Stimulated activated naive CD8-positive, alpha-beta T cell treated with anti-CD3 and anti-CD28 coated beads, Interleukin-15, Interleukin-2, amounts not matched to agents 100 ng/mL and 50 ng/mL, for 24 hours (primary cell): ENCODE results near the gene SERP1.

Experiments used
- H3K27ac Mint-ChIP-seq: one replicate; pipeline ENCODE4 v1.8.0; 2021; ENCODE audit warnings: mild to moderate bottlenecking, mixed read lengths
- H3K27me3 Mint-ChIP-seq: one replicate; pipeline ENCODE4 v1.8.0; 2021; ENCODE audit warnings: mixed read lengths
- H3K36me3 Mint-ChIP-seq: one replicate; pipeline ENCODE4 v1.8.0; 2021; ENCODE audit warnings: low read depth, mixed read lengths
- H3K4me1 Mint-ChIP-seq: one replicate; pipeline ENCODE4 v1.8.0; 2021; ENCODE audit warnings: low read depth, mixed read lengths
- H3K4me3 Mint-ChIP-seq: one replicate; pipeline ENCODE4 v1.8.0; 2021; ENCODE audit warnings: mild to moderate bottlenecking, mixed read lengths
- H3K9me3 Mint-ChIP-seq: one replicate; pipeline ENCODE4 v1.8.0; 2021; ENCODE audit warnings: mixed read lengths

The SERP1 gene

DNA sequence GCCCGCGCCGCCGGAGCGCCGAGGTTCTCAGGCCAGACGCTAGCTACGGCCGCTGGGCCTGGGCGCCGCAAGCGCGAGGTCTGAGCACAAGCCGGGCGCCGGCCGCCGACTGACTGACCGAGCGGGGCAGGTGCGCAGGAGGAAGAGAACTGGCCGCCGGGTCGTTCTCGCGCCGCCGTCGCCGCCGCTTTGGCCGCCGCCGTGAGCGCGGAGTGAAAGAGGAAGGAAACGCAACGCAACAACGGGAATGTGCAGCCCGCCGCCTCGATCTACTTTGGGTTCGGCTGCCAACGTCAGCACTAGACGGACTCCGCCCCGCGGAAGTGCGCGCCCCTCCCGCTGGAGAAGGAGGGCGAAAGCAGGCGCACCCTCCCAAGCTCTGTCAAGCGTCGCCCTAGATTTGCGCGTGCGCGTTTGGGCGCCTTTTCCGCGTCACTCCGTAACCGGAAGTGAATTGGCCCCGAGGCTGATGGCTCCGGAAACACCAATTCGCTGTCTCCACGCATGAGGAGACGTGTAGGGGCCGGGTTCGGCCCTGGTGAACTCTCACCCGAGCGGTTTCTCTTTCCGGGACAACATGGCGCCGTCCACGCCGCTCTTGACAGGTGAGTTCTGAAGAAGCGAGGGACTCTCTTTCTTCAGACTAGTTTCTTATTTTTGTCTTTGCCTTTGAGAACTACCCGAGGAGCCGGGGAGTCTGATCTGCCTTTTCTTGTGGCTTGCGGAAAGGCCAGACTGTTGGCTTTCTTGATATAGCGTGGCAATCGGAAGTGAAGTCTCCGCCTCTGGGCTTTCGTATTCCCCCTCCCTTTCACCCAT, at the start of gene SERP1, which contains the start of gene EIF2A:
SERP1 (minus strand) TSS at position 271 of the 819 bp plus-strand sequence. CDS start 361 bp downstream, outside the sequence.
EIF2A (plus strand) TSS at position 562 of the 819 bp plus-strand sequence; CDS start at position 578, 16 bp downstream.
- Mint-ChIP-seq H3K27ac (peak within 1 kb of the TSS; percentile 98), H3K27me3 (no peaks in the 10 kb centered on the region), H3K4me3 (peak within 1 kb of the TSS; percentile 100), H3K4me1 (peaks cover 73% of the 10 kb centered on the region), H3K9me3 (no peaks in the 10 kb centered on the region), H3K36me3 (peaks cover 73% of the 10 kb centered on the region)

DNA sequence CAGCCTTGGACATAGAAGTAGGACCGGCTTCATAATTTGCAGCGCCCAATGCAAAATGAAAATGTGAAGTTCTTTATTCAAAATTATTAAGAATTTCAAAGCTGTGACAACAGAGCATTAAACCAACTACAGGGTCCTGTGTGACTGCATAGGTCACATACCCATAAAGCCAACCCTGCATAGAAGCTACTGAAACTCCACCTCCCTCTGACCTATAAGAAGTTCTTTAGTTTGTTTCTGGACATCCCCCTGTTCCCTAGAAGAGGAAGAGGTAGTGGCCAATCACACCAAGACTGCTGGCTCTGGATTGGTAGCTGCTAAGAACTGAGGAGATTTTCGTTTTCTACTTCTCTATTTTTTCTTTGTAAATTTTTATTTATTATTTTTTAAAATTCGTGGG, 47.9 kb upstream of the SERP1 start:
- Mint-ChIP-seq H3K36me3 (no peaks in the 10 kb centered on the region), H3K27ac (no peak overlapping the region), H3K27me3 (no peaks in the 10 kb centered on the region)

DNA sequence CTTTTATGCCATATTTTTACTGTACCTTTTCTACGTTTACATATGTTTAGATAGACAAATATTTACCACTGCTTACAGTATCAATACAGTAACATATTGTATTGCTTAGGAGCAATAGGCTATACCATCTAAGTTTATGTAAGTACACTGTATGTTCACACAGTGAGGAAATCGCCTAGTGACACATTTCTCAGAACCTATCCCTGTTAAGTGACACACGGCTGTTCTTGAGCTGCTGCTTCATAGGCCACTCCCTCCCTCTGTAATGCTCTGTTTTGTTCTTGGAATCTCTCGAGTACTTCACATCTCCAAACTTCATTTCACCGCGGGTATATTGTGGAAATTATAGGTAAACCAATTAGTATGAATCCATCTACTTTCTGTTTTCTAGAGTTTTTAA, 43.5 kb upstream of the SERP1 start:
- Mint-ChIP-seq H3K4me1 (no peaks in the 10 kb centered on the region), H3K9me3 (no peaks in the 10 kb centered on the region), H3K27ac (peak overlapping the region; percentile 1), H3K36me3 (peaks cover 21% of the 10 kb centered on the region), H3K4me3 (no peak overlapping the region), H3K27me3 (no peaks in the 10 kb centered on the region)

More for the DNA sequence above, 47.9 kb upstream of the SERP1 start:
- peaks cover 9% of the 10 kb centered on the region for H3K4me1 Mint-ChIP-seq
- no peaks in the 10 kb centered on the region for H3K9me3 Mint-ChIP-seq
- H3K4me3 Mint-ChIP-seq: no peak overlapping the region

DNA sequence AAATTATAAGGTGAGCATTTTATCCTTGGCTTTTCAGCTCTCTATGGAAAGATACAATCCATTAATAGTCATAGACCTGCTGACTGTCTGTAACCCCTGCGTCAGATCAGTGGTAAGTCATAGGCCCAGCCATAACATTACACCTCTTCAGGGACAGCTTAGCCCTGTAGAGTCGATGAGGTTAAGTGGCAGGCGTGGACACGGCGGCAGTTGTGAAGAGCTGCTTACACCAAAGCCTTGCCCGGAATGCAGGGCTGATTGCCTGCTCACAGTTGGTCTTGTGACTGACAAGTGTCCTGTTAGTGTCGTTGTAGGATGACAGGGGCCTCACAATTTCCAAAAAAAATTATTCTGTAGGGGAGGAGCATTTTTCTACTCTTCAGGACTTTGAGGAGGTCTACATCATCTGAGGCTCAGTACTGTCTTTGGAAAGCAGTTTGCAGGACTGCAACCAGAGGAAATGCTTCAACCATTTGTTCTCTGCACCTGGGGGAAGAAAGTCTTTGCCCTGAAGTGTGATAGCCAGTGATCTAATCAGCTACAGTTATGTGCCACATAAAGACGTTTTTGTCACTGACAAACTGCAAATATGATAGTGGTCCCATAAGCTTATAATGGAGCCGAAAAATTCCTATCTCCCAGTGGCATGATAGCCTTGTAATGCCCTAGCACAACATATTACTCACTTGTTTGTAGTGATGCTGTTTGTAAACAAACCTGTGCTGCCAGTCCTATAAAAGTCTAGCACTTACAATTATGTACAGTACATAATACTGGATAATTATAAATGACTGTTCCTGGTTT, 41.9 kb upstream of the SERP1 start:
- Mint-ChIP-seq H3K4me3 (no peak overlapping the region), H3K36me3 (peaks cover 31% of the 10 kb centered on the region), H3K9me3 (no peaks in the 10 kb centered on the region), H3K4me1 (peaks cover under 1% of the 10 kb centered on the region), H3K27me3 (no peaks in the 10 kb centered on the region), H3K27ac (no peak overlapping the region)

DNA sequence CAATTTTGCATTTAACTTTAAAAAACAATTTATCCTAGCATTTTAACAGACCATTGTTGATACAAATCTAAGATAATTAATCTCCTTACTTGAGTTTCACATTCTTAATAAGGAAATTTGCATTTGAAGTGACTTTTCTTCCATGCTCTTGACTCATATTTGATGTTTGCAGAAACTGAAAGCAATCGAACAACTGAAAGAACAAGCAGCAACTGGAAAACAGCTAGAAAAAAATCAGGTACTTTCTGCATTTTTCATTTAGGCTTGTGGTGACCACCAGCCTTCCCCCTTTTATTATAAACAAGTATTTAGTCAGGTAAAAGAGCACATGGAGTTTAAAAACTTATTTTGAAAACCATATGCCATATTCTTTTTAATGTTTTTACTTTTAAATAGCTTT, 36.7 kb upstream of the SERP1 start:
- peak overlapping the region; percentile 79 for H3K27ac Mint-ChIP-seq
- no peaks in the 10 kb centered on the region for H3K9me3 Mint-ChIP-seq
- no peak overlapping the region for H3K4me3 Mint-ChIP-seq
- H3K4me1 Mint-ChIP-seq: peaks cover 10% of the 10 kb centered on the region
- H3K27me3 Mint-ChIP-seq: no peaks in the 10 kb centered on the region
- peaks cover 67% of the 10 kb centered on the region for H3K36me3 Mint-ChIP-seq

DNA sequence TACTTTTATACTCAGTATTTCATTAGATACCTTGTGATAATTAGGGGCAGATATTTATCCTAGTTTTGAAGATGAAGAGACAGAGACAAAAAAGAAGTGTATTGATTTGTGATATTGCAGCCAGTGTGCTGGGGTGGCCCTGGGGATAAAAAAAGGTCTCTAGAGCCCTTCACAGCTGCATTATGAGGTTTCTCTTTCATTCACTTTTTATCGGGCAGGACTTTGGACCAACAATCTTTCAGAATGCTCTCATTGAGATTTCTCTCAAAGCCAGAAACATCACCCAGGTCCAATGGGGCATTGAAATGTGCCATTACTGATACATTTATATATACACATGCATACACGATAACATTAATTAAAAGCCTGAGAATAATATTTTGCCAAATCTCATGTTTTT, 36.3 kb upstream of the SERP1 start:
- peaks cover 71% of the 10 kb centered on the region for H3K36me3 Mint-ChIP-seq
- no peaks in the 10 kb centered on the region for H3K27me3 Mint-ChIP-seq
- peaks cover 10% of the 10 kb centered on the region for H3K4me1 Mint-ChIP-seq
- peak overlapping the region; percentile 79 for H3K27ac Mint-ChIP-seq
- no peak overlapping the region for H3K4me3 Mint-ChIP-seq
- no peaks in the 10 kb centered on the region for H3K9me3 Mint-ChIP-seq

DNA sequence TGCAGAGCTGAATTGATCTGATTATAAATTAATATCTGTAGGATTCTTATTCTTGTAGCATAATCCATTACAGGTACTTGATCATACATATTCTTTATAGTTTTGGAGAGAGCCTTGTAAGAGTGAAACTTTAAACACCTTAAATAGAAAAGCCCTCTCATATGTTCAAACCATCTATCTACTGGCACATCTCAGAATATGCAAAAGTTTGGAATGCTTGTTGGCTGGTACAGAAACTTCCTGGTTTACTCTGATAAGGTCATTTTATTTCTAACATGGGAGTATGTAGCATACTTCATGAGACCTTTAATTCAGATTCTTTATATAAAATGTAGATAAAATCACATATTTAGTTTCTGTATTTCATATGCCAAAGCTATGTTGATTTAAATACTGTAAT, 34.9 kb upstream of the SERP1 start:
- Mint-ChIP-seq H3K9me3 (no peaks in the 10 kb centered on the region), H3K36me3 (peaks cover 75% of the 10 kb centered on the region), H3K27ac (no peak overlapping the region), H3K27me3 (no peaks in the 10 kb centered on the region), H3K4me3 (no peak overlapping the region), H3K4me1 (peaks cover 10% of the 10 kb centered on the region)

DNA sequence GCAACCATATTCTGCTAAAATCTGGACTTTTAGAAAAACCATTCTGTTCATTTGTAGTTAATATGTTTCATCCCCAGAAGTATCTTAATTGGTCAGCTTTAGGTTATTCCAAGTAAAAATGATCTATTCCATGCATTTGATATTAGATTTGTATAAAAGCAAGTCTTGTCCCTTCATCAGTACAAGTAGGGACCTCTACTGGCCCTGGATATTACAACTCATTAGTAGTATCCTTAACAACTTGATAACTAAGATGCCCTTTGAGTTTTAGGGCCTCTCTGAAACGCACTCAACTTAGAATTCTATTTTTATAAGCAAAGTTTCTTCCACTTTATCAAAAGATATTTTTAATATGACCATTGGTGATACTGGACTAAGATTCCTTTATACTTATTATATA, 31.6 kb upstream of the SERP1 start:
- peaks cover 81% of the 10 kb centered on the region for H3K36me3 Mint-ChIP-seq
- peaks cover 6% of the 10 kb centered on the region for H3K4me1 Mint-ChIP-seq
- no peak overlapping the region for H3K4me3 Mint-ChIP-seq
- H3K27ac Mint-ChIP-seq: no peak overlapping the region
- H3K27me3 Mint-ChIP-seq: no peaks in the 10 kb centered on the region
- no peaks in the 10 kb centered on the region for H3K9me3 Mint-ChIP-seq

DNA sequence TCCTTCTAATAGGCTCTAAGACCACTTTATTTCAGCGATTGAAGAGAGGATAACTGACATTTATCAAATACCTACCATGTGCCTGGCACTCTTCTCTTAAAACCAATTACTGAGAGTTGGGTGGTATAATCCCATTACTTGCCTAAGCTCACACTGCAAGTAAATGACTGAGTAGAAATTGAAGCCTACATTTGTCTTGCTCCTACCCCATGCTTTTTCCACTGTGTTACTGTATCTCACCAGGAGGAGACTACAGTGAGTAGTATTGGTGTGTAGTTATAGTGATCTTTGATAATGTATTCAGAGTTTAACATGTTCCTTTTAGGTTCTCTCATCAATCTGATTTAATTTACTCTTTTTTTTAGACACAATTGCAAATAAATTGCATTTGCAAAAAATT, 21.0 kb upstream of the SERP1 start:
- H3K27ac Mint-ChIP-seq: no peak overlapping the region
- no peak overlapping the region for H3K4me3 Mint-ChIP-seq
- H3K36me3 Mint-ChIP-seq: peaks cover 66% of the 10 kb centered on the region
- no peaks in the 10 kb centered on the region for H3K4me1 Mint-ChIP-seq
- no peaks in the 10 kb centered on the region for H3K9me3 Mint-ChIP-seq
- H3K27me3 Mint-ChIP-seq: no peaks in the 10 kb centered on the region

DNA sequence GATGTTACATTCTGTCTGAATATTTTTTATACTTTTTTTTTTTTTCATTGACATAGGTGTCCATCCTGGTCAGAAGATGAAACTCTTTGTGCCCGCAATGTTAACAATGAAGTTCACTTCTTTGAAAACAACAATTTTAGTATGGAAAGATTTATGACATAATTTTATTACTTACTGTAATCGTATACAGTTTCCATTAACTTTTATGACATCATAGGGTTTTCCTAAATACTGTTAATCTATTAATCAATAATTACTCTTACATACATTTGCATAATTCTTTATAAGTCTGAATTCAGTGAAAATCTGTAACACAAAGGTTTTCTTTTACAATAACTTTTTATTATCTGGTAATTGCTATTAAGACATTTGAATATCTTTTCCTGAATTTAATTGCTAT, 17.9 kb upstream of the SERP1 start:
- Mint-ChIP-seq H3K9me3 (no peaks in the 10 kb centered on the region), H3K36me3 (peaks cover 56% of the 10 kb centered on the region)

DNA sequence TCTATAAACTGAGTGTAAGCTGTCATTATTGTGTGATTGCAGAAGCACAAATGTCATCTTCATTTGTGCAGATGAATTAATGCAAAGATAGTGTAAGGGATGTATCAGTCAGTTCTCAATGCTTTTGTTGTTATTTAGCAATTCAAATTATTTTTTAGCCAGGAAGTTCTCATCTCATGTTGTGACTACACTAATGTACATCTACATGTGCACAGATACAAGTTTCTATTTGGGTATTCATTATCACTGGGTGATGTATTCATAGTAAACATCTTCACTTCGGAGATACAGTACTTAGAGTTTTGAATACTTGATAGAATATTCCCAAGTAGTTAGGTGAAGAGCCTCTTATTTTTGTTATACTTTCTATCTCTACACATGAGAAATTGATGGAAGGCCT, 11.4 kb upstream of the SERP1 start:
- Mint-ChIP-seq H3K4me3 (no peak overlapping the region), H3K27me3 (no peaks in the 10 kb centered on the region), H3K9me3 (no peaks in the 10 kb centered on the region), H3K27ac (no peak overlapping the region), H3K4me1 (peaks cover 21% of the 10 kb centered on the region), H3K36me3 (peaks cover 64% of the 10 kb centered on the region)

More for the DNA sequence above, 17.9 kb upstream of the SERP1 start:
- Mint-ChIP-seq H3K27ac (no peak overlapping the region), H3K27me3 (no peaks in the 10 kb centered on the region), H3K4me1 (peaks cover 3% of the 10 kb centered on the region), H3K4me3 (no peak overlapping the region)

DNA sequence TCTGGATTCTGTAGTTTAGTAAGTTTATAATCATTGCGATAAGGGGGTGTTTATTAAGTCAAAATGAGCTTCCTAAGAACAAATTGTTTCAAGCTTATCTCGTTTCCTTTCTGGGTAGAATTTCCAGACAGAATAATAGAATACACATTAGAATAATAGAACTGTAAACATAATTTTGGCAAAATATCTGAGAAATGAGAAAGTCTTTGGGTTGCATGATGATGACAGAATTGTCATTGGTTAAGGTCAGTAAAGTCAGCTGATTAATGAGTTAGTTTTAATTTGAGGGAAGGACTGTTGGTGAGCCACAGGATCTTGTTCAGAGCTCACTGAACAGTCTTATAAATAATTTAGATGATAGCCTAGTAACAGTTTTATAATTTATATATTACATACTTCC, 10.5 kb upstream of the SERP1 start:
- no peak overlapping the region for H3K4me3 Mint-ChIP-seq
- H3K9me3 Mint-ChIP-seq: no peaks in the 10 kb centered on the region
- H3K4me1 Mint-ChIP-seq: peaks cover 21% of the 10 kb centered on the region
- H3K27me3 Mint-ChIP-seq: no peaks in the 10 kb centered on the region
- H3K27ac Mint-ChIP-seq: no peak overlapping the region
- peaks cover 66% of the 10 kb centered on the region for H3K36me3 Mint-ChIP-seq

DNA sequence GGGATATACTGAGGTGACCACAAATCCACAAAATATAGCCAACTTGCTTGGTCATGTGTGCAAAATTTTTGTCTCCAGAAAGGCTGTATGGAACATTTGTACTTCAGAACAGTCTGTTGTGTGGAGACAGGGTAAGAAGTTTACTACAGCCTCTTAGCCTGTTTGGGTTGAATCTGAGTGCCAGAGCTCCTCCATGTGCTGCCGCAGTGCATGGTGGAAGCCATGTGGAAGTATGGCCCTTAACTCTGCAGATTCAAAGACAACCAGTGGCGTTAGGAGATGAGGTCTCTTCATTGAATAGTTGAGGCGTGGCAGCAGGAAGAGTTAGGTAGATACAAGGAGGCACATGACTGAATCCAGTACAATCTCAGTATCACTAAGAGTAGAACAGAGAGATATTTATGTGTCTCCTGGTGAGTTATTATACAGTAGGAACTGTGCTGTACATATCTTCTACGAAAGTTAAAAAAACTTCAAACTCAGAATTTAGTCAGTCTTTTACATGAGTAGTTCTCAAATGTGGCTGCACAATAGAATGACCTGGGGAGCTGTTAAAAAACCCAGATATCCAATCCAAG, 9.7 kb upstream of the SERP1 start:
- H3K4me1 Mint-ChIP-seq: peaks cover 26% of the 10 kb centered on the region
- H3K27ac Mint-ChIP-seq: peak overlapping the region; percentile 65
- H3K36me3 Mint-ChIP-seq: peaks cover 70% of the 10 kb centered on the region
- H3K4me3 Mint-ChIP-seq: no peak overlapping the region
- H3K27me3 Mint-ChIP-seq: no peaks in the 10 kb centered on the region
- H3K9me3 Mint-ChIP-seq: no peaks in the 10 kb centered on the region

DNA sequence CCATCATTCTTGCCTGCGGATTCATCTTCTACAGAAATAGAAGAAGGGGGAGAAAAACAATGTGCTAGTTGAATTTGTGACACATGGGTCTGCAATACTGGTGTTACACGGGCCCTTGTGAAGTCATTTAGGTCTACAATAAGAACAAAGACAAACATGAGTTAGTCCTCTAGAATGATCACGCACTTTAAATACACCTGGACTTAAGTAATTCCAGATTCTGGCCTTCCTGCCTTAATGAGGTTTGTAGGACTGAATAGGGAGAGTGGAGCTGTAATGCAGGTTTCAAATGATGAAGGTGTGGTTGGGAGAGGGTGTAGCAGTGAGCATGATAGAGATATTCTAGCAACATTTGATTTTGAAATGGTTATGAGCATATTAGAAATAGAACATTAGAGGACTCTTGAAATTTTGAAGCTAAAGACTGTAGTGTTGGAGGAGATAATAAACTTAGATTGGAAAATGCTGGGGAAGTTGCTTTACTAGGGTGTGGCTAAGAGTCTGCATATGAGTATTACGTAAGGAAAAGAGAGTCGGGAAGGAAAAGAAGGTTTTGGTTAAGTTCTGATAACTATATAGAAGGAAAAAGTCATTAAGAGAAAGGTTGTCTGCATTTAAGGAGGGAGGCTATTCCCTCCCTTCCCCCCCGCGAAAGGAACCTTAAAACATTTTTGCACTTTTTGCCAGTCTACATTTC, 897 bp upstream of the SERP1 start:
- Mint-ChIP-seq H3K9me3 (no peaks in the 10 kb centered on the region), H3K36me3 (peaks cover 66% of the 10 kb centered on the region), H3K4me1 (peaks cover 67% of the 10 kb centered on the region), H3K27ac (peak overlapping the region; percentile 98), H3K27me3 (no peaks in the 10 kb centered on the region), H3K4me3 (peak overlapping the region; percentile 100)
